ENCODE measurements around the gene PPP5C. TPM values are rescaled to one million over a fixed set of nuclear protein-coding genes. Genes with fewer than 3 reads are reported as not detected.

The PPP5C gene
- total RNA-seq, 2 donors from 2014 or later = 46.0 to 87.5 TPM

- Histone ChIP-seq H3K4me1 (peaks cover 37% of the 10 kb centered on the region), H3K9me3 (no peaks in the 10 kb centered on the region), H3K4me3 (peak overlapping the region; percentile 99), H3K27me3 (no peaks in the 10 kb centered on the region), H3K27ac (no peak overlapping the region), H3K36me3 (no peaks in the 10 kb centered on the region), H3K9ac (ENCODE audit: low read depth in 2 of 2, low read length in 2 of 2) (peak overlapping the region; percentile 92 to 93)
- TF ChIP-seq CTCF (IDR thresholded peaks at IDR 0.05) = no peak
- intact Hi-C loops (cut with DNase I) = loop anchor here (5.0 kb wide), 1 partner anchor 65 kb away; no protein-coding TSS in a partner anchor
- no peak for DNase-seq
Measured at GRCh38 chr19:46347572-46347883, 641 bp downstream of the PPP5C start.

GRCh38 chr19:46347985-46348384 lies 1.1 kb downstream of the PPP5C start:
- intact Hi-C loops (cut with DNase I) = loop anchor here (5.0 kb wide), 1 partner anchor 66 kb away; no protein-coding TSS in a partner anchor
- no peak overlapping the region for H3K4me3 ChIP-seq
- no peaks in the 10 kb centered on the region for H3K36me3 ChIP-seq
- peak overlapping the region; percentile 92 to 93 for H3K9ac ChIP-seq (ENCODE audit: low read depth in 2 of 2, low read length in 2 of 2)
- no peak for TF ChIP-seq CTCF (IDR thresholded peaks at IDR 0.05)
- no peak for DNase-seq
- H3K9me3 ChIP-seq = no peaks in the 10 kb centered on the region
- no peaks in the 10 kb centered on the region for H3K27me3 ChIP-seq
- no peak overlapping the region for H3K27ac ChIP-seq
- peaks cover 37% of the 10 kb centered on the region for H3K4me1 ChIP-seq

GRCh38 chr19:46349311-46349993 lies 2.6 kb downstream of the PPP5C start:
- Histone ChIP-seq H3K27me3 (no peaks in the 10 kb centered on the region), H3K4me3 (no peak overlapping the region), H3K27ac (peak overlapping the region; percentile 70), H3K9ac (ENCODE audit: low read depth in 2 of 2, low read length in 2 of 2) (peak overlapping the region; percentile 54 to 60), H3K36me3 (no peaks in the 10 kb centered on the region), H3K4me1 (peaks cover 37% of the 10 kb centered on the region), H3K9me3 (no peaks in the 10 kb centered on the region)
- TF ChIP-seq CTCF (IDR thresholded peaks at IDR 0.05) = no peak
- DNase-seq = no peak
- intact Hi-C loops (cut with DNase I) = loop anchor here (5.0 kb wide), 1 partner anchor 67 kb away; no protein-coding TSS in a partner anchor

GRCh38 chr19:46350029-46350757 lies 3.3 kb downstream of the PPP5C start:
- DNase-seq = peak; percentile 69
- Histone ChIP-seq H3K27ac (peak overlapping the region; percentile 70), H3K36me3 (no peaks in the 10 kb centered on the region), H3K4me3 (peak overlapping the region; percentile 6), H3K27me3 (no peaks in the 10 kb centered on the region), H3K9ac (ENCODE audit: low read depth in 2 of 2, low read length in 2 of 2) (peak overlapping the region in 1 of 2 donors; percentile 74), H3K4me1 (peaks cover 37% of the 10 kb centered on the region), H3K9me3 (no peaks in the 10 kb centered on the region)
- no peak for TF ChIP-seq CTCF (IDR thresholded peaks at IDR 0.05)
- intact Hi-C loops (cut with DNase I) = no loop called here

GRCh38 chr19:46350758-46351159 lies 3.9 kb downstream of the PPP5C start:
- peaks cover 37% of the 10 kb centered on the region for H3K4me1 ChIP-seq
- no peaks in the 10 kb centered on the region for H3K9me3 ChIP-seq
- no peak overlapping the region for H3K4me3 ChIP-seq
- H3K9ac ChIP-seq (ENCODE audit: low read depth in 2 of 2, low read length in 2 of 2) = peak overlapping the region in 1 of 2 donors; percentile 74
- H3K27ac ChIP-seq = peak overlapping the region; percentile 70
- no peak for DNase-seq
- H3K36me3 ChIP-seq = no peaks in the 10 kb centered on the region
- H3K27me3 ChIP-seq = no peaks in the 10 kb centered on the region
- intact Hi-C loops (cut with DNase I) = no loop called here
- TF ChIP-seq CTCF (IDR thresholded peaks at IDR 0.05) = no peak
